Measurements from ENCODE around the gene ZDHHC6. TPM values are rescaled to one million over a fixed set of nuclear protein-coding genes. Genes with fewer than 3 reads are reported as not detected.
"Not testable (repeated sequence)": the region's sequence is repeated elsewhere in the genome, so short reads cannot be mapped to it uniquely, and the experiment has no call there.

The ZDHHC6 gene
- total RNA-seq, 1 donor from 2014 or later = 24.8 TPM

GRCh38 chr10:112409755-112410154 is 37.0 kb downstream of the ZDHHC6 start:
- H3K4me1 ChIP-seq (ENCODE audit: insufficient read depth, low read length) = no peaks in the 10 kb centered on the region
- Mint-ChIP-seq H3K27me3 (ENCODE audit: low read depth, unreplicated experiment) (peaks cover 14% of the 10 kb centered on the region), H3K4me1 (ENCODE audit: low read depth, unreplicated experiment) (peaks cover 6% of the 10 kb centered on the region), H3K9me3 (ENCODE audit: unreplicated experiment) (peaks cover 5% of the 10 kb centered on the region), H3K36me3 (ENCODE audit: low read depth, unreplicated experiment) (peaks cover 2% of the 10 kb centered on the region), H3K27ac (ENCODE audit: unreplicated experiment) (no peak overlapping the region), H3K4me3 (ENCODE audit: unreplicated experiment) (no peak overlapping the region)
- no peaks in the 10 kb centered on the region for H3K36me3 ChIP-seq (ENCODE audit: insufficient read depth, low read length)
- no peak overlapping the region for H2AFZ ChIP-seq (ENCODE audit: low read depth, low read length)
- H3K4me3 ChIP-seq (ENCODE audit: insufficient read depth, low read depth, low read length) = no peak overlapping the region
- FAIRE-seq (no peak), DNase-seq (ENCODE audit: low read depth) (no peak)
- no peaks in the 10 kb centered on the region for H4K20me1 ChIP-seq (ENCODE audit: insufficient read depth, low read length)
- no peak overlapping the region for H3K9ac ChIP-seq (ENCODE audit: low read length)
- H3K79me2 ChIP-seq (ENCODE audit: insufficient read depth, low read length) = no peaks in the 10 kb centered on the region
- TF ChIP-seq EZH2 (IDR thresholded peaks at IDR 0.05; ENCODE audit: insufficient read depth, low read length) (no peak), CTCF (IDR thresholded peaks at IDR 0.05; ENCODE audit: insufficient read depth, low read depth, low read length) (no peak)
- H3K9me3 ChIP-seq (ENCODE audit: insufficient read depth, low read depth, low read length) = no peaks in the 10 kb centered on the region
- peaks cover 10% of the 10 kb centered on the region for H3K27me3 ChIP-seq (ENCODE audit: insufficient read depth, low read length)
- no peak overlapping the region for H3K4me2 ChIP-seq (ENCODE audit: low read length)
- no peak overlapping the region for H3K27ac ChIP-seq (ENCODE audit: low read depth, low read length)

GRCh38 chr10:112409299-112409698 is 37.4 kb downstream of the ZDHHC6 start:
- TF ChIP-seq EZH2 (IDR thresholded peaks at IDR 0.05; ENCODE audit: insufficient read depth, low read length) (no peak), CTCF (IDR thresholded peaks at IDR 0.05; ENCODE audit: insufficient read depth, low read depth, low read length) (no peak)
- peaks cover 14% of the 10 kb centered on the region for H3K27me3 Mint-ChIP-seq (ENCODE audit: low read depth, unreplicated experiment)
- H3K4me3 Mint-ChIP-seq (ENCODE audit: unreplicated experiment) = no peak overlapping the region
- H3K9me3 ChIP-seq (ENCODE audit: insufficient read depth, low read depth, low read length) = no peaks in the 10 kb centered on the region
- no peak overlapping the region for H3K4me3 ChIP-seq (ENCODE audit: insufficient read depth, low read depth, low read length)
- no peaks in the 10 kb centered on the region for H3K79me2 ChIP-seq (ENCODE audit: insufficient read depth, low read length)
- no peak for DNase-seq (ENCODE audit: low read depth)
- peaks cover 5% of the 10 kb centered on the region for H3K9me3 Mint-ChIP-seq (ENCODE audit: unreplicated experiment)
- H3K4me2 ChIP-seq (ENCODE audit: low read length) = no peak overlapping the region
- H4K20me1 ChIP-seq (ENCODE audit: insufficient read depth, low read length) = no peaks in the 10 kb centered on the region
- H3K9ac ChIP-seq (ENCODE audit: low read length) = no peak overlapping the region
- no peaks in the 10 kb centered on the region for H3K4me1 ChIP-seq (ENCODE audit: insufficient read depth, low read length)
- no peak overlapping the region for H3K27ac Mint-ChIP-seq (ENCODE audit: unreplicated experiment)
- H3K36me3 Mint-ChIP-seq (ENCODE audit: low read depth, unreplicated experiment) = peaks cover 2% of the 10 kb centered on the region
- H3K36me3 ChIP-seq (ENCODE audit: insufficient read depth, low read length) = no peaks in the 10 kb centered on the region
- H2AFZ ChIP-seq (ENCODE audit: low read depth, low read length) = no peak overlapping the region
- H3K27me3 ChIP-seq (ENCODE audit: insufficient read depth, low read length) = peaks cover 10% of the 10 kb centered on the region
- FAIRE-seq = no peak
- peaks cover 7% of the 10 kb centered on the region for H3K4me1 Mint-ChIP-seq (ENCODE audit: low read depth, unreplicated experiment)
- no peak overlapping the region for H3K27ac ChIP-seq (ENCODE audit: low read depth, low read length)

GRCh38 chr10:112407696-112408095 is 39.0 kb downstream of the ZDHHC6 start:
- peaks cover 5% of the 10 kb centered on the region for H3K9me3 Mint-ChIP-seq (ENCODE audit: unreplicated experiment)
- H3K4me1 Mint-ChIP-seq (ENCODE audit: low read depth, unreplicated experiment) = peaks cover 7% of the 10 kb centered on the region
- no peak overlapping the region for H3K4me3 Mint-ChIP-seq (ENCODE audit: unreplicated experiment)
- H3K36me3 ChIP-seq (ENCODE audit: insufficient read depth, low read length) = no peaks in the 10 kb centered on the region
- no peak for FAIRE-seq
- no peak overlapping the region for H3K4me2 ChIP-seq (ENCODE audit: low read length)
- H3K27me3 ChIP-seq (ENCODE audit: insufficient read depth, low read length) = peaks cover 8% of the 10 kb centered on the region
- H4K20me1 ChIP-seq (ENCODE audit: insufficient read depth, low read length) = no peaks in the 10 kb centered on the region
- no peak overlapping the region for H3K27ac ChIP-seq (ENCODE audit: low read depth, low read length)
- no peak overlapping the region for H3K27ac Mint-ChIP-seq (ENCODE audit: unreplicated experiment)
- H3K79me2 ChIP-seq (ENCODE audit: insufficient read depth, low read length) = no peaks in the 10 kb centered on the region
- no peaks in the 10 kb centered on the region for H3K9me3 ChIP-seq (ENCODE audit: insufficient read depth, low read depth, low read length)
- peaks cover 14% of the 10 kb centered on the region for H3K27me3 Mint-ChIP-seq (ENCODE audit: low read depth, unreplicated experiment)
- no peak overlapping the region for H2AFZ ChIP-seq (ENCODE audit: low read depth, low read length)
- no peaks in the 10 kb centered on the region for H3K4me1 ChIP-seq (ENCODE audit: insufficient read depth, low read length)
- TF ChIP-seq CTCF (IDR thresholded peaks at IDR 0.05; ENCODE audit: insufficient read depth, low read depth, low read length) = no peak
- H3K36me3 Mint-ChIP-seq (ENCODE audit: low read depth, unreplicated experiment) = peaks cover 2% of the 10 kb centered on the region
- no peak overlapping the region for H3K9ac ChIP-seq (ENCODE audit: low read length)
- no peak for DNase-seq (ENCODE audit: low read depth)
- no peak overlapping the region for H3K4me3 ChIP-seq (ENCODE audit: insufficient read depth, low read depth, low read length)

- not testable (repeated sequence) for H3K4me3 ChIP-seq (ENCODE audit: insufficient read depth, low read depth, low read length); H4K20me1 ChIP-seq (ENCODE audit: insufficient read depth, low read length); H3K36me3 ChIP-seq (ENCODE audit: insufficient read depth, low read length); H3K4me1 Mint-ChIP-seq (ENCODE audit: low read depth, unreplicated experiment); H3K4me3 Mint-ChIP-seq (ENCODE audit: unreplicated experiment); FAIRE-seq; H3K27me3 ChIP-seq (ENCODE audit: insufficient read depth, low read length); H3K4me1 ChIP-seq (ENCODE audit: insufficient read depth, low read length); H3K36me3 Mint-ChIP-seq (ENCODE audit: low read depth, unreplicated experiment); DNase-seq (ENCODE audit: low read depth); H3K9ac ChIP-seq (ENCODE audit: low read length); H2AFZ ChIP-seq (ENCODE audit: low read depth, low read length); H3K9me3 ChIP-seq (ENCODE audit: insufficient read depth, low read depth, low read length); H3K79me2 ChIP-seq (ENCODE audit: insufficient read depth, low read length); H3K27ac Mint-ChIP-seq (ENCODE audit: unreplicated experiment); H3K27ac ChIP-seq (ENCODE audit: low read depth, low read length); H3K9me3 Mint-ChIP-seq (ENCODE audit: unreplicated experiment); H3K4me2 ChIP-seq (ENCODE audit: low read length)
- H3K27me3 Mint-ChIP-seq (ENCODE audit: low read depth, unreplicated experiment) = peaks cover 14% of the 10 kb centered on the region
Observed at GRCh38 chr10:112406806-112407205, 39.9 kb downstream of the ZDHHC6 start.
